Keratinocyte (primary cell): ENCODE results near the gene MDH1B. TPM values are rescaled to one million over a fixed set of nuclear protein-coding genes. Genes with fewer than 3 reads are reported as not detected.

Source experiments
- DNase-seq: peaks from one replicate; pipeline ENCODE4 v3.0.0-alpha.2; 2011; ENCODE audit warnings: low read depth, missing footprints, low spot score
- FAIRE-seq: peaks from 2 replicates; lab custom pipeline; 2011; peaks lifted over from hg19 to GRCh38; lab: Jason Lieb, UNC
- H2AFZ ChIP-seq: 2 replicates; pipeline ENCODE4 v1.6.0; 2012; ENCODE audit warnings: low read length, control low read depth, inconsistent platforms; ENCODE audit not compliant: control insufficient read depth
- H3K27ac ChIP-seq: 2 replicates; pipeline ENCODE4 v1.5.1; 2011; ENCODE audit warnings: low read length; ENCODE audit not compliant: control insufficient read depth, insufficient read depth
- H3K27me3 ChIP-seq: 3 replicates; pipeline ENCODE4 v1.6.0; 2011; ENCODE audit warnings: low read length; ENCODE audit not compliant: control insufficient read depth, insufficient read depth; ENCODE audit errors: extremely low read depth
- H3K36me3 ChIP-seq, 2 experiments: 2 replicates in 1 of 2; 3 replicates in 1 of 2; pipeline ENCODE4 v1.5.1; 2011; ENCODE audit warnings: low read length in 2 of 2, mild to moderate bottlenecking in 1 of 2; ENCODE audit not compliant: control insufficient read depth in 2 of 2, insufficient read depth in 2 of 2; ENCODE audit errors: extremely low read depth in 1 of 2
- H3K4me1 ChIP-seq: 3 replicates; pipeline ENCODE4 v1.5.1; 2011; ENCODE audit warnings: low read length; ENCODE audit not compliant: control insufficient read depth, insufficient read depth; ENCODE audit errors: extremely low read depth
- H3K4me2 ChIP-seq: 3 replicates; pipeline ENCODE4 v1.6.0; 2011; ENCODE audit warnings: low read depth, low read length; ENCODE audit not compliant: control insufficient read depth, insufficient read depth; ENCODE audit errors: extremely low read depth
- H3K4me3 ChIP-seq, 3 experiments: fragments of 200-600 bp in 1 of 3; sonication (generic) in 1 of 3; 2 replicates in 2 of 3; 3 replicates in 1 of 3; pipeline ENCODE4 v1.5.1; 2011 to 2016; ENCODE audit warnings: low read length in 3 of 3, mild to moderate bottlenecking in 3 of 3, control low read depth in 2 of 3, inconsistent platforms in 1 of 3, low read depth in 1 of 3, mixed read lengths in 1 of 3, mixed run types in 1 of 3, moderate library complexity in 1 of 3; ENCODE audit not compliant: control insufficient read depth in 2 of 3, insufficient read depth in 2 of 3; ENCODE audit errors: extremely low read depth in 1 of 3
- H3K79me2 ChIP-seq: 2 replicates; pipeline ENCODE4 v1.6.0; 2012; ENCODE audit warnings: low read length; ENCODE audit not compliant: control insufficient read depth, insufficient read depth
- H3K9ac ChIP-seq: 3 replicates; pipeline ENCODE4 v1.6.0; 2011; ENCODE audit warnings: low read length; ENCODE audit not compliant: control insufficient read depth, insufficient read depth; ENCODE audit errors: extremely low read depth
- H3K9me1 ChIP-seq: 3 replicates; pipeline ENCODE4 v1.6.0; 2011; ENCODE audit warnings: low read length; ENCODE audit not compliant: control insufficient read depth, insufficient read depth; ENCODE audit errors: extremely low read depth
- H3K9me3 ChIP-seq: 2 replicates; pipeline ENCODE4 v1.5.1; 2012; ENCODE audit warnings: low read depth, low read length; ENCODE audit not compliant: control insufficient read depth
- H4K20me1 ChIP-seq: 3 replicates; pipeline ENCODE4 v1.6.0; 2011; ENCODE audit warnings: low read length; ENCODE audit not compliant: control insufficient read depth, insufficient read depth; ENCODE audit errors: extremely low read depth
- CTCF ChIP-seq, 3 experiments: IDR thresholded peaks in 1 of 3; conservative IDR thresholded peaks in 1 of 3; optimal IDR thresholded peaks in 1 of 3; 2 replicates in 2 of 3; 3 replicates in 1 of 3; pipeline versions ENCODE3 to v1.5.1; 2011; ENCODE audit warnings: low read length in 3 of 3, mild to moderate bottlenecking in 3 of 3, moderate library complexity in 2 of 3, control low read depth in 1 of 3, inconsistent platforms in 1 of 3; ENCODE audit not compliant: insufficient read depth in 2 of 3; ENCODE audit errors: extremely low read depth in 1 of 3
- EZH2 ChIP-seq: IDR thresholded peaks from one replicate; pipeline ENCODE4 v1.6.1; 2012; ENCODE audit warnings: inconsistent platforms, mild to moderate bottlenecking, low read length, moderate library complexity
- dilution Hi-C: fragments of 300-500 bp; cut with MboI; formaldehyde crosslinking; loops from one replicate; pipeline ENCODE4 v1.7.0; 2020; ENCODE audit warnings: low sequenced_read_pairs; ENCODE audit not compliant: extremely low pct_ligation_motif_present
- polyA plus RNA-seq, 5 experiments: library from polyadenylated mRNA; depleted of rRNA in 3 of 5; stranded (reverse) in 3 of 5; stranded (forward) in 1 of 5; unstranded in 1 of 5; fragments of >200 nt; gene quantifications; 1 replicate in 1 of 5; 2 replicates in 3 of 5; 3 replicates in 1 of 5; pipeline versions ENCODE4 v1.2.1 to v1.2.3, GENCODE V29; 2011 to 2012; ENCODE audit warnings: missing spikeins in 2 of 5, low read depth in 1 of 5, low replicate concordance in 1 of 5

Gene MDH1B
- polyA plus RNA-seq, 1 donor (not counting 4 experiments of a cell fraction or from before 2014, with no cell fraction given), result 1.0 TPM

DNA sequence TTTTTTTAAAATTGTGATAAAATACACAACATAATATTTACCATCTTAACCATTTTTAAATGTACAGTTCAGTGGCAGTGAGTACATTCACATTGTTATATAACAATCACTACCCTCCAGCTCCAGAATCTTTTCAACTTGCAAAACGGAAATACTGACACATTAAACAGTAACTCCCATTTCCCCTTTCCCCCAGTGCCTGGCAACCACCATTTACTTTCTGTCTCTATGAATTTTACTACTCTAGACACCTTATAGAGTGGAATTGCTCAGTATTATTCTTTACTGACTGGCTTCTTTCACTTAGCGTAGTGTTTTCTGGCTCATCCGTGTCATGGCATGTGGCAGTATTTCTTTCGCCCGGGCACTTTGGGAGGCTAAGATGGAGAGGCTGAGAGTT, 32.9 kb upstream of the MDH1B start:
- H3K4me2 ChIP-seq, result no peak overlapping the region
- H3K27ac ChIP-seq, result no peak overlapping the region
- no peaks in the 10 kb centered on the region for H3K27me3 ChIP-seq
- no peak overlapping the region for H3K9ac ChIP-seq
- no peaks in the 10 kb centered on the region for H3K79me2 ChIP-seq
- H3K36me3 ChIP-seq, result peaks cover 2 to 9% of the 10 kb centered on the region in 2 experiments
- FAIRE-seq (no peak), DNase-seq (no peak)
- no peak overlapping the region for H3K4me3 ChIP-seq
- no peaks in the 10 kb centered on the region for H4K20me1 ChIP-seq
- H3K9me3 ChIP-seq, result no peaks in the 10 kb centered on the region
- no peak overlapping the region for H2AFZ ChIP-seq
- H3K4me1 ChIP-seq, result no peaks in the 10 kb centered on the region
- no peaks in the 10 kb centered on the region for H3K9me1 ChIP-seq
- dilution Hi-C loops, result no loop called here
- TF ChIP-seq EZH2, result no peak
- TF ChIP-seq CTCF (optimal IDR thresholded peaks at IDR 0.05 in 1 of 3, IDR thresholded peaks at IDR 0.05 in 1 of 3, conservative IDR thresholded peaks at IDR 0.05 in 1 of 3; ENCODE audit: extremely low read depth in 1 of 3, insufficient read depth in 2 of 3, low read length in 3 of 3), result no peak

DNA sequence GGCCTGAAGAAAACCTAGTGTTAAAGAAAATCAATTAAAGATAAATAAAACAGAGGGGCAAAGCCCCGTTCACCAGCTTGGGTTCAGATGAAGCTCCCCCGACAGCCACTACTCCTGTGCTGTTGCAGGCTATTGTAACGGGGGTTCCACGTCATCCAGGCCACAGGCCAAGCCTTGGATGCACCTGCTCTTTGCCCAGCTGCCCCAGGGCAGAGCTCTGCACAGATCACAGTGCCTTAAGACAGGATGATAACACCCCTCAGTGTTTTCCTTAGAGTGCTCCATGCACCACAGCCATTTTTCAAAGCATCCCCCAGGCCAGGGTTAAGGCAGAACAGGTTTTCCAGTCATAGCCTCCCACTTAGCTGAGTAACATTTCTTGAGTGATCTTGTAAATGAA, 32.2 kb upstream of the MDH1B start:
- FAIRE-seq (no peak), DNase-seq (no peak)
- H3K79me2 ChIP-seq, result no peaks in the 10 kb centered on the region
- H3K9me3 ChIP-seq, result no peaks in the 10 kb centered on the region
- H3K27ac ChIP-seq, result no peak overlapping the region
- no peak for TF ChIP-seq EZH2
- TF ChIP-seq CTCF (optimal IDR thresholded peaks at IDR 0.05 in 1 of 3, IDR thresholded peaks at IDR 0.05 in 1 of 3, conservative IDR thresholded peaks at IDR 0.05 in 1 of 3; ENCODE audit: extremely low read depth in 1 of 3, insufficient read depth in 2 of 3, low read length in 3 of 3), result no peak
- H3K9me1 ChIP-seq, result no peaks in the 10 kb centered on the region
- H3K4me3 ChIP-seq, result no peak overlapping the region
- H3K9ac ChIP-seq, result no peak overlapping the region
- H3K4me2 ChIP-seq, result no peak overlapping the region
- dilution Hi-C loops, result no loop called here
- no peaks in the 10 kb centered on the region for H3K4me1 ChIP-seq
- H4K20me1 ChIP-seq, result no peaks in the 10 kb centered on the region
- no peak overlapping the region for H2AFZ ChIP-seq
- H3K36me3 ChIP-seq, result peaks cover 2 to 10% of the 10 kb centered on the region in 2 experiments
- H3K27me3 ChIP-seq, result no peaks in the 10 kb centered on the region
